Keratinocyte (primary cell): Measurements from ENCODE around the gene TTLL5. TPM values are rescaled to one million over a fixed set of nuclear protein-coding genes. Genes with fewer than 3 reads are reported as not detected.

ENCODE experiments used
- DNase-seq: peaks from one replicate; pipeline ENCODE4 v3.0.0-alpha.2; 2011; ENCODE audit warnings: low read depth, missing footprints, low spot score
- FAIRE-seq: peaks from 2 replicates; lab custom pipeline; 2011; peaks lifted over from hg19 to GRCh38; lab: Jason Lieb, UNC
- H2AFZ ChIP-seq: 2 replicates; pipeline ENCODE4 v1.6.0; 2012; ENCODE audit warnings: low read length, control low read depth, inconsistent platforms; ENCODE audit not compliant: control insufficient read depth
- H3K27ac ChIP-seq: 2 replicates; pipeline ENCODE4 v1.5.1; 2011; ENCODE audit warnings: low read length; ENCODE audit not compliant: control insufficient read depth, insufficient read depth
- H3K27me3 ChIP-seq: 3 replicates; pipeline ENCODE4 v1.6.0; 2011; ENCODE audit warnings: low read length; ENCODE audit not compliant: control insufficient read depth, insufficient read depth; ENCODE audit errors: extremely low read depth
- H3K36me3 ChIP-seq, 2 experiments: 2 replicates in 1 of 2; 3 replicates in 1 of 2; pipeline ENCODE4 v1.5.1; 2011; ENCODE audit warnings: low read length in 2 of 2, mild to moderate bottlenecking in 1 of 2; ENCODE audit not compliant: control insufficient read depth in 2 of 2, insufficient read depth in 2 of 2; ENCODE audit errors: extremely low read depth in 1 of 2
- H3K4me1 ChIP-seq: 3 replicates; pipeline ENCODE4 v1.5.1; 2011; ENCODE audit warnings: low read length; ENCODE audit not compliant: control insufficient read depth, insufficient read depth; ENCODE audit errors: extremely low read depth
- H3K4me2 ChIP-seq: 3 replicates; pipeline ENCODE4 v1.6.0; 2011; ENCODE audit warnings: low read depth, low read length; ENCODE audit not compliant: control insufficient read depth, insufficient read depth; ENCODE audit errors: extremely low read depth
- H3K4me3 ChIP-seq, 3 experiments: fragments of 200-600 bp in 1 of 3; sonication (generic) in 1 of 3; 2 replicates in 2 of 3; 3 replicates in 1 of 3; pipeline ENCODE4 v1.5.1; 2011 to 2016; ENCODE audit warnings: low read length in 3 of 3, mild to moderate bottlenecking in 3 of 3, control low read depth in 2 of 3, inconsistent platforms in 1 of 3, low read depth in 1 of 3, mixed read lengths in 1 of 3, mixed run types in 1 of 3, moderate library complexity in 1 of 3; ENCODE audit not compliant: control insufficient read depth in 2 of 3, insufficient read depth in 2 of 3; ENCODE audit errors: extremely low read depth in 1 of 3
- H3K79me2 ChIP-seq: 2 replicates; pipeline ENCODE4 v1.6.0; 2012; ENCODE audit warnings: low read length; ENCODE audit not compliant: control insufficient read depth, insufficient read depth
- H3K9ac ChIP-seq: 3 replicates; pipeline ENCODE4 v1.6.0; 2011; ENCODE audit warnings: low read length; ENCODE audit not compliant: control insufficient read depth, insufficient read depth; ENCODE audit errors: extremely low read depth
- H3K9me1 ChIP-seq: 3 replicates; pipeline ENCODE4 v1.6.0; 2011; ENCODE audit warnings: low read length; ENCODE audit not compliant: control insufficient read depth, insufficient read depth; ENCODE audit errors: extremely low read depth
- H3K9me3 ChIP-seq: 2 replicates; pipeline ENCODE4 v1.5.1; 2012; ENCODE audit warnings: low read depth, low read length; ENCODE audit not compliant: control insufficient read depth
- H4K20me1 ChIP-seq: 3 replicates; pipeline ENCODE4 v1.6.0; 2011; ENCODE audit warnings: low read length; ENCODE audit not compliant: control insufficient read depth, insufficient read depth; ENCODE audit errors: extremely low read depth
- EZH2 ChIP-seq: IDR thresholded peaks from one replicate; pipeline ENCODE4 v1.6.1; 2012; ENCODE audit warnings: inconsistent platforms, mild to moderate bottlenecking, low read length, moderate library complexity
- dilution Hi-C: fragments of 300-500 bp; cut with MboI; formaldehyde crosslinking; loops from one replicate; pipeline ENCODE4 v1.7.0; 2020; ENCODE audit warnings: low sequenced_read_pairs; ENCODE audit not compliant: extremely low pct_ligation_motif_present
- polyA plus RNA-seq, 5 experiments: library from polyadenylated mRNA; depleted of rRNA in 3 of 5; stranded (reverse) in 3 of 5; stranded (forward) in 1 of 5; unstranded in 1 of 5; fragments of >200 nt; gene quantifications; 1 replicate in 1 of 5; 2 replicates in 3 of 5; 3 replicates in 1 of 5; pipeline versions ENCODE4 v1.2.1 to v1.2.3, GENCODE V29; 2011 to 2012; ENCODE audit warnings: missing spikeins in 2 of 5, low read depth in 1 of 5, low replicate concordance in 1 of 5
- TF ChIP-seq, protein P1 (sequence below), 3 experiments: IDR thresholded peaks in 1 of 3; conservative IDR thresholded peaks in 1 of 3; optimal IDR thresholded peaks in 1 of 3; 2 replicates in 2 of 3; 3 replicates in 1 of 3; pipeline versions ENCODE3 to v1.5.1; 2011; ENCODE audit warnings: low read length in 3 of 3, mild to moderate bottlenecking in 3 of 3, moderate library complexity in 2 of 3, control low read depth in 1 of 3, inconsistent platforms in 1 of 3; ENCODE audit not compliant: insufficient read depth in 2 of 3; ENCODE audit errors: extremely low read depth in 1 of 3

Gene TTLL5
- polyA plus RNA-seq, 1 donor (not counting 4 experiments of a cell fraction or from before 2014, with no cell fraction given), result 20.7 TPM

DNA sequence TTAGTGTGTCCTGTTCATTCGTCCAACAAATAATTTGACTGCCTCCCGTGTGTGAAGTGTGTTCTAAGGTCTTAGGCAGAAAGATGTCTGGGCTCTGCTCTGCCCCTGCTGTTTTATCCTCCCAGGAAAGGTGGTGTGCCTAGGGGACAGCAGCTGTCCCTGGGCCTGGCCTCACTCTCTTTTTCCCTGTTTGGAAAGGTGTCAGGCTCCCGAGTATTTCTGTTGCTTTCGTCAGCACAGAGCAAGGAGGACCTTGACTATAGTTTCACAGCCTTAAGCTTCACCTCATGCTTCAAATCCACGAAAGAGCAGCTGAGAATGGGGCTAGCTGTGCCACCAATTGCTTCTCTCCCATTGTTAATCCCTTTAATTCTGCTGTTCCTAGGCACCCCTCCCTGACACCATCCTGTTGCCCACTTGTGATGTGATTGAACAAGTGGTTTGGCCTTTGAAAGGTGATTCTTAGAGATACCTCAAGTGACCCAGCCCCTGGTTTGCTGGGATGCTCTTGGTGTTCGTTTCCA, 266.6 kb downstream of the TTLL5 start:
- DNase-seq (no peak), FAIRE-seq (no peak)
- Histone ChIP-seq H3K27ac (no peak overlapping the region), H3K27me3 (no peaks in the 10 kb centered on the region), H2AFZ (no peak overlapping the region), H3K4me2 (no peak overlapping the region), H3K9me3 (no peaks in the 10 kb centered on the region), H3K9me1 (no peaks in the 10 kb centered on the region), H3K4me1 (peaks cover 9% of the 10 kb centered on the region), H3K79me2 (no peaks in the 10 kb centered on the region), H3K36me3 (no peaks in the 10 kb centered on the region), H4K20me1 (no peaks in the 10 kb centered on the region), H3K9ac (no peak overlapping the region), H3K4me3 (no peak overlapping the region)
- dilution Hi-C loops, result no loop called here
- TF ChIP-seq EZH2, result no peak
- TF ChIP-seq, protein P1, sequence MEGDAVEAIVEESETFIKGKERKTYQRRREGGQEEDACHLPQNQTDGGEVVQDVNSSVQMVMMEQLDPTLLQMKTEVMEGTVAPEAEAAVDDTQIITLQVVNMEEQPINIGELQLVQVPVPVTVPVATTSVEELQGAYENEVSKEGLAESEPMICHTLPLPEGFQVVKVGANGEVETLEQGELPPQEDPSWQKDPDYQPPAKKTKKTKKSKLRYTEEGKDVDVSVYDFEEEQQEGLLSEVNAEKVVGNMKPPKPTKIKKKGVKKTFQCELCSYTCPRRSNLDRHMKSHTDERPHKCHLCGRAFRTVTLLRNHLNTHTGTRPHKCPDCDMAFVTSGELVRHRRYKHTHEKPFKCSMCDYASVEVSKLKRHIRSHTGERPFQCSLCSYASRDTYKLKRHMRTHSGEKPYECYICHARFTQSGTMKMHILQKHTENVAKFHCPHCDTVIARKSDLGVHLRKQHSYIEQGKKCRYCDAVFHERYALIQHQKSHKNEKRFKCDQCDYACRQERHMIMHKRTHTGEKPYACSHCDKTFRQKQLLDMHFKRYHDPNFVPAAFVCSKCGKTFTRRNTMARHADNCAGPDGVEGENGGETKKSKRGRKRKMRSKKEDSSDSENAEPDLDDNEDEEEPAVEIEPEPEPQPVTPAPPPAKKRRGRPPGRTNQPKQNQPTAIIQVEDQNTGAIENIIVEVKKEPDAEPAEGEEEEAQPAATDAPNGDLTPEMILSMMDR (optimal IDR thresholded peaks at IDR 0.05 in 1 of 3, IDR thresholded peaks at IDR 0.05 in 1 of 3, conservative IDR thresholded peaks at IDR 0.05 in 1 of 3; ENCODE audit: extremely low read depth in 1 of 3, insufficient read depth in 2 of 3, low read length in 3 of 3), result no peak

DNA sequence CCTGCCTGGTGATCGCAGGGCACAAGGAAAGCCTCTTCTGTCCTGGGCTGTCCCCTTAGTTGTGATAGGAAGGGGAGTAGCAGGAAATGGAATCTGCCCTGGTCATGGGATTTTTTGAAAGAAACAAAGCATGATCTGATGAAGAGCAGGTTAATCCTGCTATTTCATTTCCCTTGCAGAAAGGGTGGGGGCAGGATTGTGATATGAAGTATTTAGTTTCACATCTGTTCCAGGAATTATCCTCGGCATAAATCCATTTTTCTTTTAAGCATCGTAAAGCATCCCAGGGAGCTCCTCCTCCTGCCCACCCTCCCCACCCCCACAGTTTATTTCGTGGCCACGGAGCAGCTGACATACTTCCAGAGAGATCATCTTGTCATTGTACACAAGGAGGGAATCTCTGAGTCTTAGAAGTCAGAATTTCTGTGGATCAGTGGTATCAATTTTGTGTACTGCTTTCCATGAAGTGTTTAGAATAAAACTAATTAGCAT, 267.7 kb downstream of the TTLL5 start:
- DNase-seq (no peak), FAIRE-seq (no peak)
- H3K79me2 ChIP-seq, result no peaks in the 10 kb centered on the region
- no peak overlapping the region for H3K9ac ChIP-seq
- H3K36me3 ChIP-seq, result no peaks in the 10 kb centered on the region
- H4K20me1 ChIP-seq, result no peaks in the 10 kb centered on the region
- H3K4me2 ChIP-seq, result no peak overlapping the region
- no peak overlapping the region for H2AFZ ChIP-seq
- no peak overlapping the region for H3K4me3 ChIP-seq
- TF ChIP-seq EZH2, result no peak
- TF ChIP-seq, protein P1 (optimal IDR thresholded peaks at IDR 0.05 in 1 of 3, IDR thresholded peaks at IDR 0.05 in 1 of 3, conservative IDR thresholded peaks at IDR 0.05 in 1 of 3; ENCODE audit: extremely low read depth in 1 of 3, insufficient read depth in 2 of 3, low read length in 3 of 3), result no peak
- no peak overlapping the region for H3K27ac ChIP-seq
- dilution Hi-C loops, result no loop called here
- no peaks in the 10 kb centered on the region for H3K27me3 ChIP-seq
- H3K4me1 ChIP-seq, result peaks cover 9% of the 10 kb centered on the region
- no peaks in the 10 kb centered on the region for H3K9me1 ChIP-seq
- no peaks in the 10 kb centered on the region for H3K9me3 ChIP-seq
